HG03378 (cell line): ENCODE data around the gene TMEM59.
A peak's percentile ranks its signal among the peaks of the same experiment; 100 is the strongest.
"Not testable (repeated sequence)": the region's sequence is repeated elsewhere in the genome, so short reads cannot be mapped to it uniquely, and the experiment has no call there.

Experiments used
- ATAC-seq: cut with Tn5 transposase; IDR thresholded peaks from one replicate; pipeline ENCODE4 v1.9.1; 2021; ENCODE audit warnings: mild to moderate bottlenecking, moderate library complexity; ENCODE audit not compliant: unreplicated experiment

TMEM59 gene

GRCh38 chr1:54053745-54054437, 887 bp upstream of the TMEM59 start:
- no peak for ATAC-seq

DNA sequence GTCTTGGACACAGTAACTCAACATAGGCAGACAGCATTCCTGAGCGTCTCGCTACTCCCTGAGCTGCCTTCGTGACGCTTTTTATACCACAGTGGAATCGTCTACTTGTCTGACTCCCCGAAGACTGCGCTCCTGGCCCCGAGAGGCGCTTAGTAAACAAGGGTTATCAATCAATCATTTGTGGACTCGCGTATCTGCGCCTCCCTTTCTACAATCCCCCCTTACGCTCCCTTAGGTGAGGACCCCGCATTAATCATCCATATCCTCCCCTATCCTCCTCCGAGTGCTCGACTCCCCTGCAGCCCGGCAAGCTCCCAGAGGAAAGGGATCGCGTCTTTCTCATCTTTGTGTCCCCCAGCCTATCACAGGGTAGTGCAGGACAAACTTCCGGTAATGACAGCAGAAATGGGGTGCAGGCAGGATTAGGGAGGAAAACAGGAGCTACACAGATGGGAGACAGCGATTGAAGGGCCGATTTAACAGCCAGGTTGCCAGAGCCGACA, 522 bp downstream of the TMEM59 start:
- ATAC-seq: peak; percentile 8

DNA sequence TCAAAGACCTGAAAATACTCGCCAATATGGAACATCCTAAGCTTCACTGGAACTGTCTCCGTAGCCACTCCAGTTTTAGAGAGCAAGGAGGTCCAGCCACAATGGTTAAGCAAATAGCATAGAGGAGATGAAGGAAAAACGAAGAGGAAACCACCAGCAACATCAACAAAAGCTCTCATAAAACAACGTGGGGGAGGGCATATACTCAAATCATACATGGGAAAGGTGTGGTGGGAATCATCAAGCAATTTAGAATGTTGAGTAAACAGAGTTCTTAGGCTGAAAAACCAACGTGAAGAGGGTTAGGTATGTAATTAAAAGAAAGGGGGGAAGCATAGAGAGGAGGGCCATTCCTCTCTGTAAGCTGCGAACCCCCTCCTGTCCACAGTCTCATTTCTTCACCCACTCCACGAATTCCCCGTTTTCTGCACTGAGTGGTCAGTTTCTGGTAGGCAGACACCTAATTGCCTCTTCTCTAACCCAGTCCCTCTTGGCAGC, 1.0 kb downstream of the TMEM59 start:
- ATAC-seq: no peak

DNA sequence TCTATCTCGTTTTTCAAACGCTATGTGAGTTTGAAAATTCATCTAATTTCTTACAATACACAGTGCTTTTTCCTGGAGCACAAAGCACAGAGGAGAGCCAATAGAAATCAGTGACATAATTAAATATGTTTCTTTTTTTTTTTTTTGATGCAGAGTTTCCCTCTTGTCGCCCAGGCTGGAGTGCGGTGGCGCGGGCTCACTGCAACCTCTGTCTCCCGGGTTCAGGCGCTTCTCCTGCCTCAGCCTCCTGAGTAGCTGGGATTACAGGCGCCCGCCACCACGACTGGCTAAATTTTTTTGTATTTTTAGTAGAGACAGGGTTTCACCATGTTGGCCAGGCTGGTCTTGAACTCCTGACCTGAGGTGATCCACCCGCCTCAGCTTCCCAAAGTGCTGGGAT, 2.6 kb downstream of the TMEM59 start:
- ATAC-seq: not testable (repeated sequence)

DNA sequence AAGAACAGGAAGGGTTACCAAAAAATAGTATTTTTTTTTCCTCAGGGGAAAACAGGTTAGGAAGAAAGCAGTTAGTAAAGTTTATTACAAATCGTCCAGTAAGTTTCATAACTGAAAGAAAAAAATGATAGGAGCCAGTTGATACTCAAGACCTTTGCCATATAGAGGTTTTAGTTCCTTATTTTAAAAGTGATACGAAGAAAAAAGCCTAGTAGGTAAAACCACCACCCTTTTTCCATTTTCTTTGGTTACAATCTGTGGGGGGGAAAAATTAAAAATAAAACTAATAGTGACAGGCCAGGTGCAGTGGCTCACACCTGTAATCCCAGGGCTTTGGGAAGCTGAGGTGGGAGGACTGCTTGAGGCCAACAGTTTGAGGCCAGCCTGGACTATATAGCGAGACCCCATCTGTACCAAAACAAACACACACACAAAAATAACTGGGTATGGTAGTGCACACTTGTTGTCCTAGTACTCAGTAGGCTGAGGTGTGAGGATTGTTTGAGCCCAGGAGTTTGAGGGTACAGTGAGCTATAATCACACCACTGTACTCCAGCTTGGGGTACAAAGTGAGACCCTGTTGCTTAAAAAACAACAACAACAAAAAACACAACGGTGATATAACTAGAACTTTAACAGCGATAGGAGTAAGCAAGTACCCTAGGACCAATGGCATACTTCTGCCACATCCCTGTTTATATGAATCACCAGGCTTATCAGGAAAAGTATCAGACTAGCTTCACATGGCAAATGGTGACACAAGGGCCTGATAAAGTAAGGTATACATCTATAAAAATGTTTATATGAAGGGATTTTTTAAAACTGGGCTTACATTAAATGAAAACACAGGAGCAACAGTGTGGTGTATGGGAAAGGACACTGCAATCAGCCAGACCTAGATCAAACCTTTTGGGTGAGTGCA, 5.4 kb downstream of the TMEM59 start:
- ATAC-seq: no peak

GRCh38 chr1:54046671-54047383, 6.2 kb downstream of the TMEM59 start:
- no peak for ATAC-seq

- ATAC-seq: no peak
Measured at GRCh38 chr1:54045496-54045895, 7.5 kb downstream of the TMEM59 start.

DNA sequence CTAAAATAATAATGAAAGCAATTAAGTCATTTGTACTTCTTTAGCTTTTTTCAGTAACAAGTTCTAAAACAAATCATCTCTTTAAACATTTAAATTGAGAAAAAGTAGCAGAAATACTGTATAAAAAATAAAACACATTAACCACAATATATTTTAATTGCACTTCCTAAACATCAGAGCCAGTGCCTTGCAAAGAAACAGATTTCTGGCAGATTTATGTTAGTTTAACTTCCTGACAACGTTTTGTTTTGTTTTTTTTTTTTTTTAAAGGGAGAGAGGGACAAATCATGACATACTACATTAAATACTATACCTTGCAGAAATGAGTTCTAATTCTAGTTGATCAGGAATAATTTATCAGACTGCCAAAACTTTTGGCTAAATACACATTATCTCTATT, 11.2 kb downstream of the TMEM59 start:
- ATAC-seq: no peak

DNA sequence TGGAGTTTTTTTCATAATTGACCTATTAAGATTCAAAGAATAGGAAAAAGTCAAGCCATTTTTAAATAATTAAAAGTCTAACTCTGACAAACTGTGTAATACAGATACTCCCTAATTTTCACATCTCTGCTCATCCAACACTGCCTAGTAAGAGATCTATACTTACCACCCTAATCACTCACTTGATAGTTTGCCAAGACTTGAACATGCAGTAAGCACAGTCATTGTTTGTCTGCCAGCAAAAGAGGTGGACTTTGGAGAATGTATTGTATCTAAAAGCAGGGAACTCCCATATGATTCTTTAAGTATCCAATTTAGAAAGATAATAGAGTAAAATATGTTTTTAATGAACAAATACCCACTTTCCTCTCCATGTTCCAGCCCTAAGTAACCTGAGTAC, 15.5 kb downstream of the TMEM59 start:
- ATAC-seq: no peak

GRCh38 chr1:54028306-54029251, 24.4 kb downstream of the TMEM59 start:
- no peak for ATAC-seq

GRCh38 chr1:54027848-54028247, 25.2 kb downstream of the TMEM59 start:
- no peak for ATAC-seq

- not testable (repeated sequence) for ATAC-seq
Measured at GRCh38 chr1:54024811-54025210, 28.2 kb downstream of the TMEM59 start.

GRCh38 chr1:54024358-54024757, 28.6 kb downstream of the TMEM59 start:
- no peak for ATAC-seq

DNA sequence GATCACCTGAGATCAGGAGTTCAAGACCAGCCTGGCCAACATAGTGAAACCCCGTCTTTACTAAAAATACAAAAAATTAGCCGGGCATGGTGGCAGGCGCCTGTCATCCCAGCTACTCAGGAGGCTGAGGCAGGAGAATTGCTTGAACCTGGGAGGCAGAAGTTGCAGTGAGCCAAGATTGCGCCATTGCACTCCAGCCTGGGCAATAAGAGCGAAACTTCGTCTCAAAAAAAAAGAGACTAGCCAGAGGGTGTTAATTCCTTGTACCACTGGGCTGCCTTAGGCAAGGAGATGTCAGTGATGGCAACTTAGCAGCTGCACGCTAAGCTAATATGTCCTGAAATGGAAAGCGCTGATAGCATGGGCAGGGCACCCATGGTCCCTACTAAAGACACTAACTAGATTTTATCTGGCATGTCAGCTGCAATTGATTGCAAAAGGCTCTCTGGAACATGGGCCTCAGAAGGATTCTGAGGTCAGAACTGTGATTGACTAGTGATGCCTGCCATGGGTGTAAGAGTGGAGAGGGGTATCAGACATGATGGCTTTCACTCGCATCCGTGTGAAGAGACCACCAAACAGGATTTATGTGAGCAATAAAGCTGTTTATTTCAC, 33.3 kb downstream of the TMEM59 start:
- ATAC-seq: not testable (repeated sequence)

DNA sequence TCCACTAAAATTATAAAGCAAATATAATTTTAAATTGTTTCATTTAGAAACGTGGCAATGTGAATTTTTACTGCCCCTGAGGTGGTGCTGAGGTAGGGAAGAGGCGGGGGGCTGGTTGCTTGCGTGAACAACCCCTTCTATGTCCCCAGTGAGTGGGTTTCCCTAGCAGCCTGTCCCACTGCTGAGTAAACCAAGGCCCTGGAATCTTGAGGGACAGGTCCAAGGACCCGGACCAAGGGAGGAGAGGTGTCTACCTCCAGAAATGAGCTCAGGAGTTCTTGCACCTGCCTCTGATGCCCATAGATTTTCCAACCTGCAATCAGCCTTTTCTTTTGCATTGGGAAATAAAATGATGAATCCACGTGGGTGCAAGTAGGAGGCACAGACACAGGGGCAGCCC, 34.4 kb downstream of the TMEM59 start:
- no peak for ATAC-seq

GRCh38 chr1:54017979-54018378, 35.0 kb downstream of the TMEM59 start, which contains the start of gene LDLRAD1:
LDLRAD1 (minus strand) TSS chr1:54018186; CDS start chr1:54018112, 74 bp downstream.
- ATAC-seq: no peak

DNA sequence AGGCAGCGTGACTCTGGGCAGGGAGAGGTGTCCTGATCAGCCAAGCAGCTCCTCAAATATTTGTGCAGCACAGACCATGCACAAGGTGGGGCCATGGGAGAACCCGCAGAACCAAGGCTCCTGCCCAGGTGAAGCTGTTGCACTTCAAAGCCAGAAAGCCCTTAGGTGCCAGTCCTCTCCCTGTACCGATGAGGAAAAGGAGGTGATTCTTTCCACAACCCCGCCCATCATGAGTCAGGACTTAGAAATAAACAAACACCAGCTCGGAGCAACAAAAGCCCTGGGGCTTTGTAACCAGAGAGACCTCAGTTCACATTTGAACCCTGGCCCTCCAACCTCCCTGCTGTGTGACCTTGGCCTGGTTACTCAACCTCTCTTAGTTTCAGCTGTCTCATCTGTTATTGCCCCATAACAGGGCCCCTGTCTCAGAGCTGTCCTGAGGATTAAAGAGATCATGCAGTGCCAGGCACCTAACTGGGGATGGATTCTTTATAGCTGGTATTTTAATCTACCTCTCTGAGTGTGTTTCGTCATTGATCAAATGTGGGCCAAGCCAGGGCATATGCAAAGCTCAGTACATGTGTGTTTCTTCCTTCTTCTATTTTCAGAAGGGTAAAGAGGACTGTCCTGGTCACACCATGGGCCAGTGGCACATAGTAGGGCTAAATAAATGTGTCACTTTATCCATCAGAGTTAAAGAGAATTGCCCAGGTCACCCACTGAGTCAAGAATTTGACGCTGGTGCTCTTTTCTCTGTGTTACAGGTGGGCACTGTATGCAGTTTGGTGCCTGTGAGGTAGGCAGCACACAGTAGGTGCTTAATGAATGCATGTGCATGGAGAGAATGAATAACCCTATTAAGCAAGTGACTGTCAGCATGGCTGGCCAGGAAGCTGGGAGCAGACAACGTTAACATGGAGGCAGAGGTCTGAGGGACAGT, 36.4 kb downstream of the TMEM59 start:
- no peak for ATAC-seq

DNA sequence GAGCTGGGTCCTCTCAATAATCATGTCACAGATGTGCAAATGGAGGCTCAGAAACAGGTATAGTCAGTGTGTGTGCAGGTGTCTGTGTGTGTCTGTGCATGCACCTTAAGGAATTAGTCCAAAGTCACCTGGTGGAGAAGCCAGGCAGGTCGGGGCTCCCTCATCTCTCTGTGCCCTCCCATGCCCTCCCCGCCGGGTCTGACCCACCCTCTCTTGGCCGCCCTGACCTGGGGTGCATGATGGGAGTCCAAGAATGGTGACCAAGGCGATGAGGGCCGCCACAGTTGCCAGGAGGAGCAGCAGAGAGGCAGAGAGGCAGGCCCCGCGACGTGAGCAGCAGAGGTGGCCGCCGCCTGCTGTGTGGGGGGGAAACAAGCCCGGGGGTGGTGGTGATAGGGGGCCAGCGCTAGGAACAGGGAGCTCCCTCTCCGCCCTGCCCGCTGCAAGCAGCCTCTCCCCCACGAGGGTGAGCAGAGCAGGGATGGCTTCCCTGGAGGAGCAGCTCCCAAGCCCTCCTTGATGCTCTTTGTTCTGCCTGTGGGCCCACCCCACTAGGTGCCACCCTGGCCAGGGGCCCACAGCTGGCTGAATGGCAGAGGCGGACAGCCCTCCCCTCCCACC, 38.9 kb downstream of the TMEM59 start:
- no peak for ATAC-seq
